Transverse colon (tissue), 4 donors: ENCODE data around the gene KRT39.

Experiments used
- CTCF ChIP-seq, 5 experiments: fragments of 200-600 bp in 3 of 5; fragments of 450-650 bp in 2 of 5; sonication (generic) in 3 of 5; IDR thresholded peaks; 1 replicate in 2 of 5; 2 replicates in 3 of 5; pipeline ENCODE4 v1.5.1; 2016 to 2017; ENCODE audit warnings: antibody characterized with exemption in 5 of 5, inconsistent platforms in 3 of 5, mild to moderate bottlenecking in 2 of 5, moderate library complexity in 1 of 5
- EP300 ChIP-seq: sonication (generic); formaldehyde crosslinking; IDR thresholded peaks from one replicate; pipeline ENCODE4 v1.6.1; 2017; ENCODE audit warnings: antibody characterized with exemption, low read depth
- POLR2AphosphoS5 ChIP-seq, 3 donors: sonication (generic); formaldehyde crosslinking; IDR thresholded peaks; one replicate each; pipeline ENCODE4 v1.6.1; 2016; ENCODE audit warnings: antibody characterized with exemption in 3 of 3

GRCh38 chr17:41009301-41009760, 42.6 kb upstream of the KRT39 start:
- TF ChIP-seq EP300, result no peak
- TF ChIP-seq CTCF (IDR thresholded peaks at IDR 0.05), result no peak
- TF ChIP-seq POLR2AphosphoS5 (IDR thresholded peaks at IDR 0.05), result no peak
